SK-N-MC (cell line): ENCODE data around the gene ELFN1.

ENCODE experiments used
- EZH2 ChIP-seq: fragments of 200-600 bp; sonication (generic); IDR thresholded peaks from one replicate; pipeline ENCODE4 v1.6.1; 2017; ENCODE audit warnings: antibody characterized with exemption
- POLR2AphosphoS5 ChIP-seq: IDR thresholded peaks from 2 replicates; pipeline ENCODE4 v1.6.1; 2012; ENCODE audit warnings: mild to moderate bottlenecking, low read depth, low read length, borderline replicate concordance

DNA sequence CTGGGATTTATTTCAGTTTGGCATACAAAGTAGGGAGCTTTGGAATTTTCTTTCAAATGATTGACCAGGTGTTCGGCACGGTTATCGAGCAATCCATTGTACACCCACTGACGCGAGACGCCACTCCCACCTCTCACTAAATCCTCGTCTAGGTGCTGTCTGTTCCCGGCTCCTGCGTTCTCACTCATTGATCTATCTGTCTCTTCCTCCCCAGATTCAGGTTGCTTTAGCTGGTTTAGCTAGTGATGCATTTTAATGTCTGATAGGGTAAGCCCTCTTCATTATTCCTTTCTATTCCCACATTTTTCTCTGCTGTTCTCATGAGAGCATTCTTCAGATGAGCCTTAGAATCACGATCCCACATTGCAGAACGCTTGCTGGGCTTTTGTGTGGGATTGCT lies 91.7 kb downstream of the ELFN1 start:
- TF ChIP-seq EZH2, result no peak
- TF ChIP-seq POLR2AphosphoS5, result no peak
